HCT116 (cell line): ENCODE data around the gene IGF2BP3.

Source experiments
- CTCF ChIP-seq, 3 experiments: fragments of 200-600 bp in 1 of 3; sonication (generic) in 1 of 3; IDR thresholded peaks in 2 of 3; conservative IDR thresholded peaks in 1 of 3; 2 replicates each; pipeline ENCODE4 v1.5.1; 2012 to 2017; ENCODE audit warnings: low read depth in 2 of 3, low read length in 2 of 3, antibody characterized with exemption in 1 of 3, borderline replicate concordance in 1 of 3, control low read depth in 1 of 3, mild to moderate bottlenecking in 1 of 3, mixed read lengths in 1 of 3, mixed run types in 1 of 3, moderate library complexity in 1 of 3; ENCODE audit not compliant: insufficient read depth in 1 of 3
- ELF1 ChIP-seq: IDR thresholded peaks from 2 replicates; pipeline ENCODE4 v1.6.1; 2012; ENCODE audit warnings: low read depth, borderline replicate concordance
- EZH2phosphoT487 ChIP-seq: fragments of 200-600 bp; IDR thresholded peaks from 2 replicates; pipeline ENCODE4 v1.6.1; 2018; ENCODE audit warnings: antibody characterized with exemption, borderline replicate concordance
- MAX ChIP-seq: IDR thresholded peaks from 2 replicates; pipeline ENCODE4 v1.6.1; 2012
- POLR2A ChIP-seq: IDR thresholded peaks from 2 replicates; pipeline ENCODE4 v1.7.0; 2011; ENCODE audit warnings: borderline replicate concordance; ENCODE audit not compliant: insufficient read depth, insufficient read length; ENCODE audit errors: extremely low read depth
- POLR2AphosphoS5 ChIP-seq: IDR thresholded peaks from 2 replicates; pipeline ENCODE4 v1.6.1; 2011; ENCODE audit warnings: mild to moderate bottlenecking, low read depth, low read length, moderate library complexity
- RAD21 ChIP-seq: IDR thresholded peaks from 2 replicates; pipeline ENCODE4 v1.6.1; 2012; ENCODE audit warnings: low read depth, mild to moderate bottlenecking
- REST ChIP-seq: IDR thresholded peaks from 2 replicates; pipeline ENCODE4 v1.6.1; 2012; ENCODE audit warnings: low read depth
- SIN3A ChIP-seq: IDR thresholded peaks from 2 replicates; pipeline ENCODE4 v1.6.1; 2012; ENCODE audit warnings: low read depth
- SP1 ChIP-seq: IDR thresholded peaks from 2 replicates; pipeline ENCODE4 v1.6.1; 2012; ENCODE audit warnings: low read depth
- SRF ChIP-seq: IDR thresholded peaks from 2 replicates; pipeline ENCODE4 v1.6.1; 2012; ENCODE audit warnings: low read depth
- YY1 ChIP-seq: IDR thresholded peaks from 2 replicates; pipeline ENCODE4 v1.6.1; 2011; ENCODE audit warnings: low read length, low read depth, moderate library complexity, mild to moderate bottlenecking; ENCODE audit not compliant: insufficient replicate concordance; ENCODE audit errors: extremely low read depth

- TF ChIP-seq YY1 (peak; percentile 33), POLR2A (no peak), RAD21 (peak; percentile 88), CTCF (IDR thresholded peaks at IDR 0.05 in 2 of 3, conservative IDR thresholded peaks at IDR 0.05 in 1 of 3; ENCODE audit: borderline replicate concordance in 1 of 3, insufficient read depth in 1 of 3, low read depth in 2 of 3, low read length in 2 of 3) (peak; percentile 79 to 95 (median 83)), SP1 (no peak), POLR2AphosphoS5 (no peak), EZH2phosphoT487 (no peak), MAX (no peak), SIN3A (no peak), REST (no peak), SRF (no peak), ELF1 (no peak)
Observed at GRCh38 chr7:23261843-23262452, 208.3 kb downstream of the IGF2BP3 start.
